T1000 (cell line): ENCODE results near the gene CLPSL2.

Experiments used
- DNase-seq: peaks from one replicate; lab custom pipeline; 2025; ENCODE audit warnings: mixed read lengths; lab: John Stamatoyannopoulos, UW

The CLPSL2 gene

GRCh38 chr6:35746516-35746915 lies 29.9 kb upstream of the CLPSL2 start:
- no peak for DNase-seq

GRCh38 chr6:35747877-35748276 lies 28.5 kb upstream of the CLPSL2 start:
- DNase-seq: no peak

- DNase-seq: no peak
These were observed 25.8 kb upstream of the CLPSL2 start for GRCh38 chr6:35750557-35750956.

GRCh38 chr6:35751594-35751993 lies 24.8 kb upstream of the CLPSL2 start:
- no peak for DNase-seq

GRCh38 chr6:35752330-35752729 lies 24.1 kb upstream of the CLPSL2 start:
- no peak for DNase-seq

GRCh38 chr6:35754452-35755277 lies 21.7 kb upstream of the CLPSL2 start:
- DNase-seq: no peak

- no peak for DNase-seq
These were observed 21.0 kb upstream of the CLPSL2 start for GRCh38 chr6:35755278-35755924.

GRCh38 chr6:35757456-35758123 lies 18.8 kb upstream of the CLPSL2 start:
- DNase-seq: no peak

- no peak for DNase-seq
These were observed 17.0 kb upstream of the CLPSL2 start for GRCh38 chr6:35759426-35759825.

- DNase-seq: no peak
These were observed 10.7 kb upstream of the CLPSL2 start for GRCh38 chr6:35765739-35766138.

- no peak for DNase-seq
These were observed 7.2 kb upstream of the CLPSL2 start for GRCh38 chr6:35769211-35769610.

- no peak for DNase-seq
These were observed 5.1 kb upstream of the CLPSL2 start for GRCh38 chr6:35771343-35771627.

GRCh38 chr6:35774116-35774794 lies 2.1 kb upstream of the CLPSL2 start:
- no peak for DNase-seq

GRCh38 chr6:35775031-35775430 lies 1.4 kb upstream of the CLPSL2 start:
- no peak for DNase-seq

GRCh38 chr6:35777356-35778102 lies 1.1 kb downstream of the CLPSL2 start:
- no peak for DNase-seq

- no peak for DNase-seq
These were observed 2.0 kb downstream of the CLPSL2 start for GRCh38 chr6:35778437-35778836.

- DNase-seq: no peak
These were observed 4.3 kb downstream of the CLPSL2 start, which contains the start of gene CLPSL1 for GRCh38 chr6:35780719-35781118. CLPSL1 (plus strand) TSS chr6:35781019; CDS start chr6:35781111, 92 bp downstream.

- no peak for DNase-seq
These were observed 4.9 kb downstream of the CLPSL2 start for GRCh38 chr6:35781290-35781689.

- DNase-seq: no peak
These were observed 6.0 kb downstream of the CLPSL2 start for GRCh38 chr6:35782424-35782823.

- no peak for DNase-seq
These were observed 7.8 kb downstream of the CLPSL2 start for GRCh38 chr6:35784200-35784599.

GRCh38 chr6:35786272-35786671 lies 9.9 kb downstream of the CLPSL2 start:
- DNase-seq: no peak

GRCh38 chr6:35786810-35787209 lies 10.4 kb downstream of the CLPSL2 start:
- DNase-seq: no peak
